Measurements from ENCODE around the gene PTPRT. TPM values are rescaled to one million over a fixed set of nuclear protein-coding genes. Genes with fewer than 3 reads are reported as not detected.

PTPRT gene
- total RNA-seq, 1 experiment from 2014 or later: 0.20 TPM

GRCh38 chr20:42378826-42379225 lies 810.9 kb downstream of the PTPRT start:
- no peak for DNase-seq (ENCODE audit: low read depth)
- in situ Hi-C loops (cut with HindIII; ENCODE audit: low pct_unique_long_range_greater_than_20kb, low sequenced_read_pairs): no loop called here

- no peak for DNase-seq (ENCODE audit: low read depth)
- in situ Hi-C loops (cut with HindIII; ENCODE audit: low pct_unique_long_range_greater_than_20kb, low sequenced_read_pairs): no loop called here
Observed at GRCh38 chr20:42376131-42376530, 813.6 kb downstream of the PTPRT start.

GRCh38 chr20:42373049-42373448 lies 816.7 kb downstream of the PTPRT start:
- in situ Hi-C loops (cut with HindIII; ENCODE audit: low pct_unique_long_range_greater_than_20kb, low sequenced_read_pairs): no loop called here
- DNase-seq (ENCODE audit: low read depth): no peak

- in situ Hi-C loops (cut with HindIII; ENCODE audit: low pct_unique_long_range_greater_than_20kb, low sequenced_read_pairs): no loop called here
- no peak for DNase-seq (ENCODE audit: low read depth)
Observed at GRCh38 chr20:42370075-42370474, 819.6 kb downstream of the PTPRT start.

GRCh38 chr20:42368910-42369309 lies 820.8 kb downstream of the PTPRT start:
- DNase-seq (ENCODE audit: low read depth): no peak
- in situ Hi-C loops (cut with HindIII; ENCODE audit: low pct_unique_long_range_greater_than_20kb, low sequenced_read_pairs): no loop called here

GRCh38 chr20:42366626-42367025 lies 823.1 kb downstream of the PTPRT start:
- in situ Hi-C loops (cut with HindIII; ENCODE audit: low pct_unique_long_range_greater_than_20kb, low sequenced_read_pairs): no loop called here
- DNase-seq (ENCODE audit: low read depth): peak; percentile 60

GRCh38 chr20:42364446-42364845 lies 825.3 kb downstream of the PTPRT start:
- no peak for DNase-seq (ENCODE audit: low read depth)
- in situ Hi-C loops (cut with HindIII; ENCODE audit: low pct_unique_long_range_greater_than_20kb, low sequenced_read_pairs): no loop called here

GRCh38 chr20:42361402-42361970 lies 828.2 kb downstream of the PTPRT start:
- in situ Hi-C loops (cut with HindIII; ENCODE audit: low pct_unique_long_range_greater_than_20kb, low sequenced_read_pairs): no loop called here
- DNase-seq (ENCODE audit: low read depth): no peak

GRCh38 chr20:42360621-42361020 lies 829.1 kb downstream of the PTPRT start:
- DNase-seq (ENCODE audit: low read depth): no peak
- in situ Hi-C loops (cut with HindIII; ENCODE audit: low pct_unique_long_range_greater_than_20kb, low sequenced_read_pairs): no loop called here

GRCh38 chr20:42359617-42360016 lies 830.1 kb downstream of the PTPRT start:
- no peak for DNase-seq (ENCODE audit: low read depth)
- in situ Hi-C loops (cut with HindIII; ENCODE audit: low pct_unique_long_range_greater_than_20kb, low sequenced_read_pairs): no loop called here

- DNase-seq (ENCODE audit: low read depth): no peak
- in situ Hi-C loops (cut with HindIII; ENCODE audit: low pct_unique_long_range_greater_than_20kb, low sequenced_read_pairs): no loop called here
Observed at GRCh38 chr20:42352096-42352495, 837.6 kb downstream of the PTPRT start.

GRCh38 chr20:42350521-42350920 lies 839.2 kb downstream of the PTPRT start:
- in situ Hi-C loops (cut with HindIII; ENCODE audit: low pct_unique_long_range_greater_than_20kb, low sequenced_read_pairs): no loop called here
- no peak for DNase-seq (ENCODE audit: low read depth)

- DNase-seq (ENCODE audit: low read depth): no peak
- in situ Hi-C loops (cut with HindIII; ENCODE audit: low pct_unique_long_range_greater_than_20kb, low sequenced_read_pairs): no loop called here
Observed at GRCh38 chr20:42346189-42347170, 843.2 kb downstream of the PTPRT start.

GRCh38 chr20:42341654-42342053 lies 848.1 kb downstream of the PTPRT start:
- in situ Hi-C loops (cut with HindIII; ENCODE audit: low pct_unique_long_range_greater_than_20kb, low sequenced_read_pairs): no loop called here

GRCh38 chr20:42340368-42340767 lies 849.3 kb downstream of the PTPRT start:
- in situ Hi-C loops (cut with HindIII; ENCODE audit: low pct_unique_long_range_greater_than_20kb, low sequenced_read_pairs): no loop called here
- no peak for DNase-seq (ENCODE audit: low read depth)

More at GRCh38 chr20:42341654-42342053, 848.1 kb downstream of the PTPRT start:
- DNase-seq (ENCODE audit: low read depth): no peak

- DNase-seq (ENCODE audit: low read depth): no peak
- in situ Hi-C loops (cut with HindIII; ENCODE audit: low pct_unique_long_range_greater_than_20kb, low sequenced_read_pairs): no loop called here
Observed at GRCh38 chr20:42338294-42339201, 851.2 kb downstream of the PTPRT start.

- in situ Hi-C loops (cut with HindIII; ENCODE audit: low pct_unique_long_range_greater_than_20kb, low sequenced_read_pairs): no loop called here
- DNase-seq (ENCODE audit: low read depth): no peak
Observed at GRCh38 chr20:42336576-42336975, 853.1 kb downstream of the PTPRT start.

- in situ Hi-C loops (cut with HindIII; ENCODE audit: low pct_unique_long_range_greater_than_20kb, low sequenced_read_pairs): no loop called here
- DNase-seq (ENCODE audit: low read depth): no peak
Observed at GRCh38 chr20:42319252-42320013, 870.3 kb downstream of the PTPRT start.
